Mesendoderm (in vitro differentiated cells): ENCODE results near the gene BEND3.

ENCODE experiments used
- DNase-seq: peaks from one replicate; pipeline ENCODE4 v3.0.0; 2013
- H2AK5ac ChIP-seq: 2 replicates; pipeline ENCODE4 v1.6.1; 2013; ENCODE audit warnings: low read length, inconsistent platforms
- H2BK120ac ChIP-seq: 2 replicates; pipeline ENCODE4 v1.6.1; 2013; ENCODE audit warnings: low read depth, mild to moderate bottlenecking, low read length, moderate library complexity, mixed read lengths
- H2BK15ac ChIP-seq: replicated peaks from 2 replicates; pipeline ENCODE4 v1.6.1; 2013; ENCODE audit warnings: low read depth, mild to moderate bottlenecking, moderate library complexity
- H2BK5ac ChIP-seq: 2 replicates; pipeline ENCODE4 v1.6.1; 2013; ENCODE audit warnings: low read length, inconsistent platforms
- H3K18ac ChIP-seq: 2 replicates; pipeline ENCODE4 v1.6.1; 2013; ENCODE audit warnings: mild to moderate bottlenecking, low read length, mixed read lengths
- H3K23ac ChIP-seq: one replicate; pipeline ENCODE4 v1.6.1; 2013; ENCODE audit warnings: low read length
- H3K27ac ChIP-seq: 2 replicates; pipeline ENCODE4 v1.5.1; 2013; ENCODE audit warnings: low read depth, mild to moderate bottlenecking, inconsistent platforms, low read length, moderate library complexity
- H3K27me3 ChIP-seq: 2 replicates; pipeline ENCODE4 v1.6.1; 2013; ENCODE audit warnings: low read length, control low read depth, mild to moderate bottlenecking, inconsistent platforms; ENCODE audit not compliant: insufficient read depth, poor library complexity
- H3K36me3 ChIP-seq: 2 replicates; pipeline ENCODE4 v1.6.1; 2013; ENCODE audit warnings: low read length, inconsistent platforms; ENCODE audit not compliant: control insufficient read depth, insufficient read depth
- H3K4ac ChIP-seq: one replicate; pipeline ENCODE4 v1.6.1; 2013; ENCODE audit warnings: low read depth, mild to moderate bottlenecking, low read length, moderate library complexity
- H3K4me1 ChIP-seq: 2 replicates; pipeline ENCODE4 v1.6.1; 2013; ENCODE audit warnings: low read depth, low read length, inconsistent platforms; ENCODE audit not compliant: control insufficient read depth
- H3K4me2 ChIP-seq: 2 replicates; pipeline ENCODE4 v1.6.1; 2013; ENCODE audit warnings: low read length
- H3K4me3 ChIP-seq: 2 replicates; pipeline ENCODE4 v1.5.1; 2013; ENCODE audit warnings: mild to moderate bottlenecking, low read length
- H3K56ac ChIP-seq: one replicate; pipeline ENCODE4 v1.6.1; 2013; ENCODE audit warnings: low read length
- H3K79me1 ChIP-seq: 2 replicates; pipeline ENCODE4 v1.6.1; 2013; ENCODE audit warnings: low read length, inconsistent platforms
- H3K79me2 ChIP-seq: 2 replicates; pipeline ENCODE4 v1.6.1; 2013; ENCODE audit warnings: mild to moderate bottlenecking, low read length; ENCODE audit not compliant: control insufficient read depth, insufficient read depth
- H3K9ac ChIP-seq: 2 replicates; pipeline ENCODE4 v1.6.1; 2013; ENCODE audit warnings: low read length, inconsistent platforms
- H4K5ac ChIP-seq: one replicate; pipeline ENCODE4 v1.6.1; 2013; ENCODE audit warnings: low read length
- H4K8ac ChIP-seq: one replicate; pipeline ENCODE4 v1.6.1; 2013; ENCODE audit warnings: low read depth, mild to moderate bottlenecking, control low read depth, low read length, moderate library complexity
- WGBS: extraction: QIAGEN DNeasy Blood & Tissue Kit; methylation state at CpG from one replicate; pipeline ENCODE4 v1.1.7; 2013; ENCODE audit warnings: low lambda C conversion rate, missing lambda C conversion rate; ENCODE audit not compliant: insufficient coverage; ENCODE audit errors: extremely low coverage; 5-methylcytosine and 5-hydroxymethylcytosine counted together

Gene BEND3

GRCh38 chr6:107106165-107106564, 9.2 kb downstream of the BEND3 start:
- Histone ChIP-seq H2AK5ac (no peak overlapping the region), H3K4ac (no peak overlapping the region), H3K23ac (no peak overlapping the region), H3K36me3 (no peaks in the 10 kb centered on the region), H3K4me2 (no peak overlapping the region), H2BK120ac (no peak overlapping the region), H3K4me1 (peaks cover 8% of the 10 kb centered on the region), H3K79me1 (peaks cover 15% of the 10 kb centered on the region), H3K4me3 (no peak overlapping the region), H2BK15ac (no peak overlapping the region), H3K27me3 (no peaks in the 10 kb centered on the region), H3K79me2 (peaks cover 13% of the 10 kb centered on the region), H3K9ac (no peak overlapping the region), H3K27ac (no peak overlapping the region), H2BK5ac (no peak overlapping the region), H4K8ac (no peak overlapping the region), H4K5ac (no peak overlapping the region), H3K56ac (peak overlapping the region; percentile 9), H3K18ac (no peak overlapping the region)
- DNase-seq: peak; percentile 50
- no CpG with 5 or more reads among the region's 3 CpGs for WGBS

DNA sequence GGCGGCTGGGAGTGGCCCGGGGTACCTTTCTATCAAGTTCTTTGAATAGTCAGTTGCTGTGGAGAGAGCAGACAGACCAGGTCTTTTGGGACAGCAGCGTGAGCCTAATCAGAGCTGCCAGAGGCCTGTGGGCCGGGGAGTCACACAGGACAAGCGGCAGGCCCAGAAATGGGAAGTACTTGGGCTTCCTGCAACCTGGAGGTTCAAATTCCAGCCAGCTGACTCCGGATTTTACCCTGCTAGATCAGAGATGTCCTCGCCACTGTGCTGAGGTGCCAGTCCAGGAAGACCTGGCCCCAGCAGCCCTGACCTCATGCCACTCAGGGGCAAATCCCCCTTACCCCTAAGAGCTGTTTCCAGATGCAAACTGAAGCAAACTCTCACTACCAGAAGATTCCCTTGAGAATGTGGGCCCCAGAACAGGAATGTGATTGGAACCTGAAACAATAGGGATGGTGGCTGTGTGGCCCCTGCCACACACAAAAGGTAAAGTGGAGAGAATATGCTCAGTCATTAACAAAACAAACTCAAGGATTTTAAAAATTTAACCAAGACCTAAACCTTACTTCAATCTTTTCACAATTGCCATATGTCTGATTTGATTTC, 9.7 kb downstream of the BEND3 start:
- WGBS: no CpG with 5 or more reads among the region's 7 CpGs
- Histone ChIP-seq H2AK5ac (no peak overlapping the region), H3K79me1 (peaks cover 15% of the 10 kb centered on the region)

DNA sequence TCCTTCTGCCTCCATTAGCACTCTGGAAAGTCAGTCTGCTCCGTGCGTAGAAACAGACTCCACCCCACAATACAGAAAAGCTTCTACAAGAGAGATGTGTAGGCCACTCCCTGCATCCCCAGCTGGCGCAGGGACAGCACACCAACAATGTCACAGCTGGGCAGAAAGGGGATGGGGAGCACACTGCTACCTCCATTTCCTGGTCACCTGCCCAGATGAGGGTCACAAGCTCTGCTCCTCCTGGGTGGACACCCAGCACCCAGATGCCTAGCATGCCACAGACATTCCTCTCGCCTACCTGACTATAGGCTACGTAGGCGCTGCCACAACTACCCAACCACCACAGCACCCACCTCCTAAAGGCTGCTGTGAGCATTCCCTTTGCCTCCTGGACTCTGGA, 12.2 kb downstream of the BEND3 start:
- Histone ChIP-seq H3K79me2 (peaks cover 11% of the 10 kb centered on the region), H3K4me3 (no peak overlapping the region), H3K27me3 (no peaks in the 10 kb centered on the region), H2BK5ac (no peak overlapping the region), H3K56ac (no peak overlapping the region), H3K79me1 (peaks cover 13% of the 10 kb centered on the region), H3K4ac (no peak overlapping the region), H3K4me1 (peaks cover 8% of the 10 kb centered on the region), H3K4me2 (no peak overlapping the region), H3K36me3 (no peaks in the 10 kb centered on the region), H3K9ac (no peak overlapping the region), H4K5ac (no peak overlapping the region), H2BK15ac (no peak overlapping the region), H4K8ac (no peak overlapping the region), H3K23ac (no peak overlapping the region), H2BK120ac (no peak overlapping the region), H3K18ac (no peak overlapping the region), H2AK5ac (no peak overlapping the region), H3K27ac (no peak overlapping the region)
- WGBS: no CpG with 5 or more reads among the region's 6 CpGs
- peak; percentile 51 for DNase-seq

More for the DNA sequence above, 9.7 kb downstream of the BEND3 start:
- Histone ChIP-seq H3K36me3 (no peaks in the 10 kb centered on the region), H3K18ac (peak overlapping the region; percentile 3), H3K4me2 (no peak overlapping the region), H3K56ac (peak overlapping the region; percentile 9), H3K4ac (no peak overlapping the region), H3K9ac (no peak overlapping the region), H2BK5ac (no peak overlapping the region), H3K79me2 (peaks cover 15% of the 10 kb centered on the region), H3K27ac (no peak overlapping the region), H3K4me1 (peaks cover 8% of the 10 kb centered on the region), H2BK120ac (no peak overlapping the region), H4K5ac (no peak overlapping the region), H3K27me3 (no peaks in the 10 kb centered on the region), H3K4me3 (no peak overlapping the region), H2BK15ac (no peak overlapping the region), H3K23ac (no peak overlapping the region), H4K8ac (no peak overlapping the region)
- no peak for DNase-seq

- H2BK5ac ChIP-seq: no peak overlapping the region
- H3K56ac ChIP-seq: no peak overlapping the region
- peaks cover 9% of the 10 kb centered on the region for H3K79me2 ChIP-seq
- no peak for DNase-seq
- no peak overlapping the region for H3K4ac ChIP-seq
- H2BK120ac ChIP-seq: no peak overlapping the region
- H3K4me3 ChIP-seq: no peak overlapping the region
- no peak overlapping the region for H3K4me2 ChIP-seq
- H4K8ac ChIP-seq: no peak overlapping the region
- peaks cover 8% of the 10 kb centered on the region for H3K4me1 ChIP-seq
- no CpG with 5 or more reads among the region's 7 CpGs for WGBS
- no peak overlapping the region for H4K5ac ChIP-seq
- no peak overlapping the region for H2BK15ac ChIP-seq
- no peak overlapping the region for H3K9ac ChIP-seq
- H3K79me1 ChIP-seq: peaks cover 12% of the 10 kb centered on the region
- no peaks in the 10 kb centered on the region for H3K36me3 ChIP-seq
- H3K27ac ChIP-seq: no peak overlapping the region
- H3K27me3 ChIP-seq: no peaks in the 10 kb centered on the region
- no peak overlapping the region for H3K18ac ChIP-seq
- no peak overlapping the region for H3K23ac ChIP-seq
- H2AK5ac ChIP-seq: no peak overlapping the region
These were observed 12.9 kb downstream of the BEND3 start for GRCh38 chr6:107102414-107102805.

DNA sequence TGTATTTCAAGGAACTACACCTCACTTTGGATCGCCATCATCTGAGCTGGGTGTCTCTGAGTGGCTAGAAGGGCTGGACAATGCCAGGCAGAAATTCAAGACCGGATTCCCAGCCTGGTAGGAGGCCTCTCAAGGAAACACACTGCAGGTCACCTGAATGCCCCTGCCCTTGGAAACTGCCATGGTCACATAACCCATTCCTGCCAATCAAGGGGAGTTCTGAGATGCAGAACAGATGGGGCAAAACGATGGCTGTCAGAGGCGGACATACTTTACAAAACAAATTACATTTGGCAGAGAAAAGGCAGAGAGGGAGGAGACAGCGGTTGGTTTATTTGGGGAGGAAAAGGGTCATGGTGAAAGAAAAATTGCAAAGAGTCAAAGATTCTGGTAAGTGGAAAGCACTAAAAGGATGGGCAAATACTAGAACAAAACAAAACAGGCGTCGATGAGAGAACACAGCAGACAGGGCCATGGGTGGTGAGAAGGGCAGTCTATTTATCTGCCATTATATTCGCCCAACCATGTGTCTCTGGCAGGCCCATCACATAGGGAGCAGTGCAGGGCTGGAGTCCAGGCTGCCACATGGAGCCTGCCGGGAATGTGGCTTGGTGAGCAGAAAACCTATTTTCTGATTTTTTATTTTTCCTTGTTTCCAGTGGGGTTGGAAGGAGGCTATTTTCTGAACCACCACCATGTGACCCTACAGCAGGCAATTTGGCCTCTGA, 13.5 kb downstream of the BEND3 start:
- DNase-seq: no peak
- Histone ChIP-seq H2AK5ac (no peak overlapping the region), H3K4me1 (peaks cover 8% of the 10 kb centered on the region), H3K79me1 (peaks cover 12% of the 10 kb centered on the region), H3K4ac (no peak overlapping the region), H3K36me3 (no peaks in the 10 kb centered on the region), H2BK120ac (no peak overlapping the region), H3K9ac (no peak overlapping the region), H3K56ac (no peak overlapping the region), H3K79me2 (peaks cover 9% of the 10 kb centered on the region), H3K27ac (no peak overlapping the region), H4K8ac (no peak overlapping the region), H2BK5ac (no peak overlapping the region), H3K4me3 (no peak overlapping the region), H4K5ac (no peak overlapping the region), H3K4me2 (no peak overlapping the region), H3K18ac (no peak overlapping the region), H2BK15ac (no peak overlapping the region), H3K23ac (no peak overlapping the region), H3K27me3 (no peaks in the 10 kb centered on the region)
- WGBS: no CpG with 5 or more reads among the region's 9 CpGs

DNA sequence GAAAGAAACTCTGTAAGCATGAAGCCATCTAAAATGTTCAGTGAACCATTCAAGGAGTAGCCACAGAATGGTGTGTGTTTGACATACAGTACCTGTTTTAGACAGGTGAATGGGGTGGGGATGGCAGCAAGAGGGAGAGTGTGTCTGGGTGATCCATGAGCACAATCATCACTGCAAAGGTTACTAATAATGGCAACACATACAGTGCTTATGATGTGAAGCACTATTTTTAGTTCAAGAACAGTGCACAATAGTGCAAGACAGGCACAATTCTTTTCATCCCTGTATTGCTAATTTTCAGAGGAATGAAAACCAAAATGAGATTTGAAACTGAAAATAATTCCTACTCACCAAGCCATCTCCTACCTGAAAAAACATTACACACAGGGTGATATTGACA, 14.1 kb downstream of the BEND3 start:
- DNase-seq: no peak

More for the DNA sequence above, 14.1 kb downstream of the BEND3 start:
- H2BK120ac ChIP-seq: no peak overlapping the region
- H2BK5ac ChIP-seq: no peak overlapping the region
- H3K27me3 ChIP-seq: no peaks in the 10 kb centered on the region
- peaks cover 7% of the 10 kb centered on the region for H3K4me1 ChIP-seq
- no peak overlapping the region for H4K5ac ChIP-seq
- peaks cover 9% of the 10 kb centered on the region for H3K79me2 ChIP-seq
- no peak overlapping the region for H3K23ac ChIP-seq
- no peak overlapping the region for H3K4me2 ChIP-seq
- H3K27ac ChIP-seq: no peak overlapping the region
- H4K8ac ChIP-seq: no peak overlapping the region
- H3K79me1 ChIP-seq: peaks cover 11% of the 10 kb centered on the region
- H3K4me3 ChIP-seq: no peak overlapping the region
- no peak overlapping the region for H3K56ac ChIP-seq
- H2BK15ac ChIP-seq: no peak overlapping the region
- H3K18ac ChIP-seq: no peak overlapping the region
- no peaks in the 10 kb centered on the region for H3K36me3 ChIP-seq
- H3K9ac ChIP-seq: no peak overlapping the region
- H2AK5ac ChIP-seq: no peak overlapping the region
- no peak overlapping the region for H3K4ac ChIP-seq
